ENCODE measurements around the gene ELOB. TPM values are rescaled to one million over a fixed set of nuclear protein-coding genes. Genes with fewer than 3 reads are reported as not detected.
"Not testable (repeated sequence)": the region's sequence is repeated elsewhere in the genome, so short reads cannot be mapped to it uniquely, and the experiment has no call there.

Gene ELOB
- total and polyA plus RNA-seq, 4 experiments from 2014 or later = 83.0 to 270 (median 177) TPM

DNA sequence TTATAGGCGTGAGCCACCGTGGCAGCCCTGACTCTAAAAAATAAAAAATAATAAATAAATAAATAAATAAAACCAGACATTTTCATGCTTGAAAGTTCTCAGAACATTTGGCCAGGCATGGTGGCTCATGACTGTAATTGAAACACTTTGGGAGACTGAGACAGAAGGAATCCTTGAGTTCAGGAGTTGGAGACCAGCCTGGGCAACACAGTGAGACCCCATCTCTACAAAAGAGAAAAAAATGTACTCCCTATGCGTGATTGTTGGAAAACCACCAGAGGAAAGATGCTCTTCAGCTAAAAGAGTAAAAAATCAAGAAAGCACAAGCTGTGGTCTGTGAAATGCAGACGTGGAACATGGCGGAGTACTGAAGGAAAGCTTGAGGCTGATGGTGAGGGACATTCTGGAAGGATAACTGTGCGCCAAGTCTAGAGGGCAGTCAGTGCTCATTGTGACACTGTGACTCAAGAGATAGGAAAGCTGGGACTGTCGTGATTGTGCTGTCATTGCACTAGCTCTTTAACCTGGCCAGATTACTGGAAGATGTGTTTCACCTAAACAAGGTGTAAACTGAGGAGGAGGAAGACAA is 52.9 kb downstream of the ELOB start:
- no peaks in the 10 kb centered on the region for H3K36me3 Mint-ChIP-seq
- H3K27ac Mint-ChIP-seq = no peak overlapping the region
- Histone ChIP-seq H3K9me3 (ENCODE audit: control insufficient read depth in 1 of 2, low read length in 2 of 2) (no peaks in the 10 kb centered on the region), H3K27me3 (ENCODE audit: insufficient read depth, low read length) (no peaks in the 10 kb centered on the region), H3K27ac (ENCODE audit: low read depth, low read length) (no peak overlapping the region), H3K4me1 (ENCODE audit: insufficient read depth, low read length) (peaks cover 5% of the 10 kb centered on the region), H3K4me3 (ENCODE audit: low read length in 2 of 2) (no peak overlapping the region), H3K36me3 (ENCODE audit: insufficient read depth, low read length) (no peaks in the 10 kb centered on the region)
- H3K4me1 Mint-ChIP-seq = no peaks in the 10 kb centered on the region
- ChIA-PET CTCF (ENCODE audit: partially characterized antibody) (no interaction called here), POLR2A (ENCODE audit: partially characterized antibody) (no interaction called here)
- peaks cover 4 to 7% of the 10 kb centered on the region in 2 donors for H3K27me3 Mint-ChIP-seq
- H3K9me3 Mint-ChIP-seq = no peaks in the 10 kb centered on the region
- intact Hi-C loops (cut with micrococcal nuclease) = no loop called here
- no peak for DNase-seq
- no peak overlapping the region for H3K4me3 Mint-ChIP-seq

DNA sequence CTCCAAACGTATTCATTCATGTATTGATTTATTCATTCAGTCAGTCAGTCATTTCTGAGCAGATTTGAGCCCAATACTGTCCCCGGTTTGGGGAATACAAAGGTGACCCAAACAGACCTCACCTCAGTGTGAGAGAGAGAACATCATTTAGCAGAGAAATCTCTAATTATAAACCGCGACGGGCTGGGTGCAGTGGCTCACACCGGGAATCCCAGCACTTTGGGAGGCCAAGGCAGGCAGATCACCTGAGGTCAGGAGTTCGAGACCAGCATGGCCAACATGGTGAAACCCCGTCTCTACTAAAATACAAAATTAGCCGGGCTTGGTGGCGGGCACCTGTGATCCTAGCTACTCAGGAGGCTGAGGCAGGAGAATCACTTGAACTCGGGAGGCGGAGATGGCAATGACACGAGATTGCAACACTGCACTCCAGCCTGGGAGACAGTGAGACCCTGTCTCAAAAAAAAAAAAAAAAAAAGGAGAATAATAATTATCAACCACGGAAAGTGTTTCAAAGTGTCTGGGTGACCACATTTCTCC is 55.4 kb downstream of the ELOB start:
- H3K27me3 Mint-ChIP-seq; H3K36me3 ChIP-seq (ENCODE audit: insufficient read depth, low read length); DNase-seq; H3K27me3 ChIP-seq (ENCODE audit: insufficient read depth, low read length); H3K9me3 ChIP-seq (ENCODE audit: control insufficient read depth in 1 of 2, low read length in 2 of 2); H3K4me1 Mint-ChIP-seq; POLR2A ChIA-PET (ENCODE audit: partially characterized antibody); H3K4me3 ChIP-seq (ENCODE audit: low read length in 2 of 2); H3K9me3 Mint-ChIP-seq; H3K36me3 Mint-ChIP-seq; H3K4me1 ChIP-seq (ENCODE audit: insufficient read depth, low read length): not testable (repeated sequence)
- Mint-ChIP-seq H3K4me3 (peak overlapping the region; percentile 39 to 74 (median 64)), H3K27ac (peak overlapping the region in 3 of 7 donors; percentile 41 to 77 (median 48))
- CTCF ChIA-PET (ENCODE audit: partially characterized antibody) = interaction anchor here (0.7 kb wide), 2 partner anchors 9 to 146 kb away, joined by 3 read pairs; no protein-coding TSS in a partner anchor
- peak overlapping the region; percentile 15 for H3K27ac ChIP-seq (ENCODE audit: low read depth, low read length)
- intact Hi-C loops (cut with micrococcal nuclease) = loop anchor here (1.0 kb wide), 3 partner anchors 31 to 147 kb away; partner anchors contain the start of genes KCTD5 and SRRM2

Other genes starting within 250 kb of the ELOB start
- gene CEMP1, start 245.9 kb downstream of the ELOB start, total RNA-seq = 1 to 10 TPM; 1.7 to 3.0 TPM
- gene CEMP1, start 245.9 kb downstream of the ELOB start, polyA plus RNA-seq = 1 to 10 TPM; 1.9 to 5.0 TPM
- 10 to 100 TPM; 61.2 to 71.3 TPM for gene PDPK1, start 239.3 kb downstream of the ELOB start, total RNA-seq
- gene PDPK1, start 239.3 kb downstream of the ELOB start, polyA plus RNA-seq = 10 to 100 TPM; 26.4 to 42.1 TPM
- gene KCTD5, start 94.8 kb downstream of the ELOB start, total RNA-seq = 10 to 100 TPM; 26.7 to 27.1 TPM
- 10 to 100 TPM; 19.6 to 22.5 TPM for gene KCTD5, start 94.8 kb downstream of the ELOB start, polyA plus RNA-seq
- gene PRSS27, start 57.1 kb downstream of the ELOB start, total RNA-seq = under 1 TPM; 0.61 to 0.96 TPM
- gene PRSS27, start 57.1 kb downstream of the ELOB start, polyA plus RNA-seq = not detected
- 1,000 to 10,000 TPM; 1,118 to 1,137 TPM for gene SRRM2, start 24.6 kb downstream of the ELOB start, total RNA-seq
- gene SRRM2, start 24.6 kb downstream of the ELOB start, polyA plus RNA-seq = 100 to 1,000 TPM in 1 of 2 donors, 10 to 100 TPM in 1; 11.8 to 132 TPM
- not detected for gene PRSS33, start 10.3 kb upstream of the ELOB start, total RNA-seq
- not detected for gene PRSS33, start 10.3 kb upstream of the ELOB start, polyA plus RNA-seq
- gene PRSS41, start 21.2 kb upstream of the ELOB start, total RNA-seq = not detected
- gene PRSS41, start 21.2 kb upstream of the ELOB start, polyA plus RNA-seq = not detected
- gene PRSS21, start 40.0 kb upstream of the ELOB start, total RNA-seq = 1 to 10 TPM in 1 of 2 experiments, under 1 TPM in 1; 0.96 to 2.6 TPM
- gene PRSS21, start 40.0 kb upstream of the ELOB start, polyA plus RNA-seq = 10 to 100 TPM in 1 of 2 donors, 1 to 10 TPM in 1; 6.2 to 11.5 TPM
- gene ZG16B, start 53.0 kb upstream of the ELOB start, total RNA-seq = not detected
- gene ZG16B, start 53.0 kb upstream of the ELOB start, polyA plus RNA-seq = under 1 TPM in 1 of 2 donors, not detected in 1; 0.79 TPM
- under 1 TPM in 1 of 2 experiments, not detected in 1; 0.39 TPM for gene PRSS22, start 80.9 kb upstream of the ELOB start, total RNA-seq
- under 1 TPM in 1 of 2 donors, not detected in 1; 0.42 TPM for gene PRSS22, start 80.9 kb upstream of the ELOB start, polyA plus RNA-seq
- 10 to 100 TPM; 24.1 to 27.1 TPM for gene FLYWCH2, start 105.9 kb upstream of the ELOB start, total RNA-seq
- gene FLYWCH2, start 105.9 kb upstream of the ELOB start, polyA plus RNA-seq = 10 to 100 TPM; 21.1 to 23.3 TPM
- 100 to 1,000 TPM; 121 to 123 TPM for gene FLYWCH1, start 134.7 kb upstream of the ELOB start, total RNA-seq
- 10 to 100 TPM in 1 of 2 donors, 1 to 10 TPM in 1; 7.1 to 21.2 TPM for gene FLYWCH1, start 134.7 kb upstream of the ELOB start, polyA plus RNA-seq
- not detected for gene KREMEN2, start 187.0 kb upstream of the ELOB start, total RNA-seq
- not detected for gene KREMEN2, start 187.0 kb upstream of the ELOB start, polyA plus RNA-seq
- gene PAQR4, start 192.1 kb upstream of the ELOB start, total RNA-seq = 1 to 10 TPM; 1.5 to 1.7 TPM
- gene PAQR4, start 192.1 kb upstream of the ELOB start, polyA plus RNA-seq = under 1 TPM; 0.77 to 0.81 TPM
- gene PKMYT1, start 203.2 kb upstream of the ELOB start, total RNA-seq = under 1 TPM in 1 of 2 experiments, not detected in 1; 0.79 TPM
- gene PKMYT1, start 203.2 kb upstream of the ELOB start, polyA plus RNA-seq = not detected
- gene CLDN9, start 235.6 kb upstream of the ELOB start, total RNA-seq = not detected
- gene CLDN9, start 235.6 kb upstream of the ELOB start, polyA plus RNA-seq = not detected
- not detected for gene CLDN6, start 240.9 kb upstream of the ELOB start, total RNA-seq
- not detected for gene CLDN6, start 240.9 kb upstream of the ELOB start, polyA plus RNA-seq
- 1 to 10 TPM in 1 of 2 experiments, under 1 TPM in 1; 0.73 to 1.0 TPM for gene TNFRSF12A, start 243.1 kb upstream of the ELOB start, total RNA-seq
- under 1 TPM; 0.33 to 0.44 TPM for gene TNFRSF12A, start 243.1 kb upstream of the ELOB start, polyA plus RNA-seq
- 10 to 100 TPM; 16.0 to 18.0 TPM for gene HCFC1R1, start 246.7 kb upstream of the ELOB start, total RNA-seq
- gene HCFC1R1, start 246.7 kb upstream of the ELOB start, polyA plus RNA-seq = 10 to 100 TPM; 18.5 to 23.8 TPM
- 10 to 100 TPM; 18.4 to 22.5 TPM for gene THOC6, start 246.8 kb upstream of the ELOB start, total RNA-seq
- gene THOC6, start 246.8 kb upstream of the ELOB start, polyA plus RNA-seq = 10 to 100 TPM; 41.4 to 48.8 TPM